ENCODE measurements around the gene BTNL9.

DNA sequence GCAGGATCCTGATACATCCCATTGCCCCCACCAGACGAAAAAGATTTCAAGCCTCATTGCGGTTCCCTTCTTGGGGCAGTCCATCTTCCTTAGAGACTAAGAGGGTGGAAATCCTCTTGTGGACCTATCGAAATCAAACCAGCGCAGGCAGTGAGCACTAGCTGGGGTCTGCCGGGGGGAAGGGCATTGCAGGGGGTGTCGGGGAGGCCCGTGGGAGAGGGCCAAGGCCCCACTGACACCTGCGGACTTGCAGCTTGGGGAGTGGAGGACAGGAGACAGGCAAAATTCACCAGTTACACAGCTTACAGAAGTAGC is 522 bp downstream of the BTNL9 start:
- TF ChIP-seq, protein P1, sequence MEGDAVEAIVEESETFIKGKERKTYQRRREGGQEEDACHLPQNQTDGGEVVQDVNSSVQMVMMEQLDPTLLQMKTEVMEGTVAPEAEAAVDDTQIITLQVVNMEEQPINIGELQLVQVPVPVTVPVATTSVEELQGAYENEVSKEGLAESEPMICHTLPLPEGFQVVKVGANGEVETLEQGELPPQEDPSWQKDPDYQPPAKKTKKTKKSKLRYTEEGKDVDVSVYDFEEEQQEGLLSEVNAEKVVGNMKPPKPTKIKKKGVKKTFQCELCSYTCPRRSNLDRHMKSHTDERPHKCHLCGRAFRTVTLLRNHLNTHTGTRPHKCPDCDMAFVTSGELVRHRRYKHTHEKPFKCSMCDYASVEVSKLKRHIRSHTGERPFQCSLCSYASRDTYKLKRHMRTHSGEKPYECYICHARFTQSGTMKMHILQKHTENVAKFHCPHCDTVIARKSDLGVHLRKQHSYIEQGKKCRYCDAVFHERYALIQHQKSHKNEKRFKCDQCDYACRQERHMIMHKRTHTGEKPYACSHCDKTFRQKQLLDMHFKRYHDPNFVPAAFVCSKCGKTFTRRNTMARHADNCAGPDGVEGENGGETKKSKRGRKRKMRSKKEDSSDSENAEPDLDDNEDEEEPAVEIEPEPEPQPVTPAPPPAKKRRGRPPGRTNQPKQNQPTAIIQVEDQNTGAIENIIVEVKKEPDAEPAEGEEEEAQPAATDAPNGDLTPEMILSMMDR (conservative IDR thresholded peaks at IDR 0.05; ENCODE audit: low read depth, low read length): no peak
- TF ChIP-seq EZH2phosphoT487 (IDR thresholded peaks at IDR 0.05; ENCODE audit: borderline replicate concordance, low read length): no peak

Measured in PC-3 (cell line).